NCI-H1694 treated with DMSO at 0.1 percent for 48 hours (cell line): ENCODE results near the gene PRXL2C.
"Not testable (repeated sequence)": the region's sequence is repeated elsewhere in the genome, so short reads cannot be mapped to it uniquely, and the experiment has no call there.

ENCODE experiments used
- DNase-seq: peaks from one replicate; lab custom pipeline; 2025; lab: John Stamatoyannopoulos, UW

Gene PRXL2C

DNA sequence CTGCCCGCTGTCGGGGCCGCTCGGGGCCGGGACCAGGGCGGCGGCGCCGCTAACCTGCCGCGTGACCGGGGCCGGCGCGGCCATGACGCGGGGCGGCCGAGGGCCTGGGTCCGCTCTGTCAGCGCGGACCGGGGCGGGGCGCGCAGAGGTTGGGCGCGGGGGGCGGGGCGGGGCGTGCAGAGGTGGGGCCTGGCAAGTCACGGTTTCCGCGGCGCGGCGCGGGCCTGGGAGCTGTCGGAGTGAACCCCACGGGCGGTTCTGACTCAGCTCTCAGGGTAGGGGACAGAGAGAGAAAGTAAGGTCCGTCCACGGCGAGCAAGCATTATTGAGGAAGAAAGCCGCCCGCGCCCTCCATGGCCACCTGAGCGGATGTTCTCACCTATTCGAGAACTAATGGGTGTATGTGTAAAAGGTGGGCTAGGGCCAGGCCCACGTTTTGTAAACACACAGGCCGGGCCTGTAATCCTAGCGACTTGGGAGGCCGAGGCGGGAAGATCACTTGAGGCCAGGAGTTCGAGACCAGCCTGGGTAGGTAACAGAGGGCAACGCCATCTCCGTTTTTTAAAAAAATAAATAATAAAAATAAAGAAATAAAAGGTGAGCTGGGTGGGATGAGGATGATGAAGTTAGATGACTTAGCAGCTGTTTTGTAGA, at the start of gene PRXL2C:
Gene PRXL2C (minus strand): TSS at position 120 of the 654 bp plus-strand sequence. CDS start 36 bp downstream, at position 84.
- DNase-seq, result no peak

- DNase-seq, result not testable (repeated sequence)
Measured at GRCh38 chr9:96700721-96701375, 45.7 kb upstream of the PRXL2C start.

DNA sequence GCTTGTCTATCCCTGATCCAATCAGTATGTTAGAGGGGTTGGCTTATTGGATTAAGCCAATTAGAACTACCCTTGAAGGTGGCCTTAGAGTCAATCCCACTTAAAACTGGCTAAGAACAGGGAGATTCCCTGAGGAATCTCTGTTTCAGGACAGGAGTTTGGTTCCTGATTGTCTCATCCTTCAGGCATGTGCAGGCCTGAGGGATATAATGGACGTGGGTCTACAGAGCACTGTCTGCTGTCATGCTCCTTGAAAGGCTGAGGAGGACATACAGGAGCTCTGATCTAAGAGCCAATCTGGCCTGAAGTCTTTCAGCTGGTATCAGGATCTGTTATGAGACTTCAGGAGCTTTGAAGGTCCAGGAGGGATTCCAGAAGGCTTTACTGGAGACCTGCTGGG, 36.2 kb upstream of the PRXL2C start:
- DNase-seq, result no peak

- DNase-seq, result no peak
Measured at GRCh38 chr9:96688745-96689464, 33.8 kb upstream of the PRXL2C start.

- no peak for DNase-seq
Measured at GRCh38 chr9:96688187-96688586, 33.1 kb upstream of the PRXL2C start.

- no peak for DNase-seq
Measured at GRCh38 chr9:96686638-96687335, 31.7 kb upstream of the PRXL2C start.

- DNase-seq, result no peak
Measured at GRCh38 chr9:96680812-96681499, 25.8 kb upstream of the PRXL2C start.

- no peak for DNase-seq
Measured at GRCh38 chr9:96674906-96675538, 19.9 kb upstream of the PRXL2C start.

GRCh38 chr9:96673786-96674185, 18.7 kb upstream of the PRXL2C start:
- not testable (repeated sequence) for DNase-seq

DNA sequence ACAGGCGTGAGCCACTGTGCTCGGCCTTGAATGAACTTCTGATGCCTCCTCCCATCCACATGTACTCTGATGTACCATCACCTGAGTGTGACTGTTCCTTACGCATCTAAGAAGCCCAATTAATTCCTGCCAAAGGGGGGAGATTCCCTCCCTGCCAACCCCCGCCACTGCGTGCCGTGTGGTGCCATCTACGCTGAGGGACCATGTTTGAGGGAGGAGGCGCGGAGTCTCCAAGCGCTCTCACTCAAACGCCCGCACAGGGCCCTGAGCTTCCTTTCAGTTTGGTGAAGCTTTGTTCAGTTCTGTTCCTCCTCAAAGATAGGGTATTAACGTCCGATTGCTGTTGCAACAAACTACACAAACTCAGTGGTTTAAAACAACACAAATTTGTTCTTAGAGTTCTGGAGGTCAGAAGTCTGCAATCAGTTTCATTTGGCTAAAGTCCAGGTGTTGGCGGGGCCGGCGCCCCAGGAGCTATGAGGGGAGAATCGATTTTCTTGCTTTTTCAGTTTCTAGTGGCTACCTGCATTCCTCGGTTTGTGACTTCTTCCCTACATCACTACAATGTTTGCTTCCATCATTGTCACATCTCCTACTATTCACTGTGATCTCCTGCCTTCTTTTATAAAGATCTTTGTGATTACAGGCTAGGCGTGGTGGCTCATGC, 13.9 kb upstream of the PRXL2C start:
- no peak for DNase-seq

- no peak for DNase-seq
Measured at GRCh38 chr9:96667363-96667728, 12.2 kb upstream of the PRXL2C start.

- DNase-seq, result peak; percentile 19
Measured at GRCh38 chr9:96666653-96667362, 11.7 kb upstream of the PRXL2C start.

GRCh38 chr9:96665789-96666188, 10.7 kb upstream of the PRXL2C start:
- DNase-seq, result no peak

DNA sequence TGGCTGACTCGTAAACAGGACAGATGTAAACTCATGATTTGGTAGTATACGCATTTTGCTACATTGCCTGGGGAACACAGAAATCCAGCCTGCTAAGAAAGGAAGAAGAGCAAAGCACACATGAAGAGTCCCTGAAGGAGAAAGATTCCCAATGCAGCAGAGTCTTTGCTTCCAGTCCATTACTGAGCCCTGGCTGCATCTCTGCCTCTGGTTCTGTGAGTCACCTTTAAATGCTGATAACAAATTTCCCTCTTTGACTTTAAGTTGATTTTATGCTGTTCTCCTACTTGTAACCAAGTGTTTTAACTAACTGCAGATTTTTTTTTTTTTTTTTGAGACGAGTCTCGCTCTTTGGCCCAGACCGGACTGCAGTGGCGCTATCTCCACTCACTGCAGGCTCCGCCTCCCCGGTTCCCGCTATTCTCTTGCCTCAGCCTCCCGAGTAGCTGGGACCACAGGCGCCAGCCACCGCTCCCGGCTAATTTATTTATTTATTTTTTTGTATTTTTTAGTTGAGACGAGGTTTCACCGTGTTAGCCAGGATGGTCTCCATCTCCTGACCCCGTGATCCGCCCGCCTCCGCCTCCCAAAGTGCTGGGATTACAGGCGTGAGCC, 8.5 kb upstream of the PRXL2C start:
- no peak for DNase-seq

- DNase-seq, result no peak
Measured at GRCh38 chr9:96661711-96662110, 6.6 kb upstream of the PRXL2C start.

GRCh38 chr9:96660692-96661248, 5.7 kb upstream of the PRXL2C start:
- no peak for DNase-seq

DNA sequence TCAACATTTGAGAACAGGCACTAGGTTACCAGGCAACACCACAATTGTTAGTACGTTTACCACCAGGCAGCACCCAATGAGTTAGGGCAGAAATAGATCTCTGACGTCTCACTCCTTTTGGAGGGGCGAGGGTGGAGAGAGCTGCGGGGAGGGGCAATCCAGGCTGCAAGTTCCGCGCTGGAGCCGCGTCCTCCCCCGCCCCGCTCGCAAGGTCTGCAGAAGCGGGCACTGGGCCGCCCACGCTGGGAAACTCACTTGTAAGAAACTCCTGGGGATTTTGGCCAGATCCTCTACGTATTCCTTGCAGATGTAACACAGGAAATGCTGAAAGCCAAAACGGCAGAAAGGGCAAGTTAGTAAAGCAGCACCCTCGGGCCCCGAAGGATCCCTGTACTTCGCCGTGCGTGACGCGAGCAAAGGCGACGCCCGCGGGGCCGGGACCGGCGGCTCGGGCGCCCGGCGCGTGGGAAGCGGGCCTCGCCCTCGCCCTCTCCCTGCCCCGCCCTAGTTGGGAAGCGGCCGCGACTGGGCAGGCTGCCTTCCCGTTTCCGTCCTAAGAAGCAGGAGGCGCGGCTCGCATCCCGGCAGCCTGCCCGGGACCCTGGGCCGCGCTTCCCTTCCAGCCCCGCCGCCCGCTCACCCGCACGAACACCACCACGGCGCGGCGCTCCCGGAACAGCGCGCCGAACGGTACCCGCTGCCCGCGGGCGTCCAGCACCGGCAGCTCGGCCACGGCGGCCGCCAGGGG, 493 bp downstream of the PRXL2C start:
- peak; percentile 22 for DNase-seq

DNA sequence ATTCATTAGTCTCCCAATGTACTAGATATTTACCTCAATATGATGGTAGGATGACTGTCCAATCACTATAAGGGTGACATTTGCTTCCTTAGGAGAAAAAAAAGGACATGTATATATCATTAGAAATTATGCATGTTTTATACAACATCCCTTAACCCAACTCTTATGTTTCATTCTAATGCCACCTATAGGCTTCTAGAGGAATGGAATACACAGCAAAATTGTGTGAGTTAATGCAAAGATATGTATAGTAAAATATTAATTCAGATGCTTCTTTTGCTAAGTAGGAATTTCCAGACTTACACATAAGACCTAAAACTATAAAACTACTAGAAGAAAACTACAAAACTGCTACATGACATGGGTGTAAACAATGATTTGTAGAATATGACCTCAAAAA, 3.5 kb downstream of the PRXL2C start:
- peak; percentile 42 for DNase-seq
